H9 (cell line): ENCODE data around the gene C12orf57. TPM values are rescaled to one million over a fixed set of nuclear protein-coding genes. Genes with fewer than 3 reads are reported as not detected.
A peak's percentile ranks its signal among the peaks of the same experiment; 100 is the strongest.

Experiments used
- DNase-seq: peaks from one replicate; pipeline ENCODE4 v3.0.0-alpha.2; 2017
- H2AFZ ChIP-seq: one replicate; pipeline ENCODE4 v1.6.1; 2013; ENCODE audit warnings: mild to moderate bottlenecking, low read length, control low read depth, moderate library complexity
- H2AK5ac ChIP-seq: 2 replicates; pipeline ENCODE4 v1.6.1; 2013; ENCODE audit warnings: low read length, control low read depth, mixed read lengths; ENCODE audit not compliant: insufficient read length
- H2BK120ac ChIP-seq: one replicate; pipeline ENCODE4 v1.6.1; 2013; ENCODE audit warnings: low read depth, mild to moderate bottlenecking, low read length, control low read depth, inconsistent platforms; ENCODE audit not compliant: poor library complexity, severe bottlenecking
- H2BK12ac ChIP-seq: 2 replicates; pipeline ENCODE4 v1.6.1; 2013; ENCODE audit warnings: low read length, control low read depth, mixed read lengths, low read depth; ENCODE audit not compliant: insufficient read length
- H2BK15ac ChIP-seq: 2 replicates; pipeline ENCODE4 v1.6.1; 2013; ENCODE audit warnings: low read depth, low read length, control low read depth
- H2BK20ac ChIP-seq: one replicate; pipeline ENCODE4 v1.6.1; 2013; ENCODE audit warnings: low read depth, mild to moderate bottlenecking, low read length, control low read depth, inconsistent platforms; ENCODE audit not compliant: poor library complexity, severe bottlenecking
- H2BK5ac ChIP-seq: 2 replicates; pipeline ENCODE4 v1.6.1; 2013; ENCODE audit warnings: low read length, control low read depth, mixed read lengths; ENCODE audit not compliant: insufficient read length
- H3K14ac ChIP-seq: 2 replicates; pipeline ENCODE4 v1.6.1; 2013; ENCODE audit warnings: low read length, control low read depth; ENCODE audit not compliant: insufficient read depth
- H3K18ac ChIP-seq: 2 replicates; pipeline ENCODE4 v1.6.1; 2013; ENCODE audit warnings: low read depth, mild to moderate bottlenecking, mixed read lengths, low read length, control low read depth; ENCODE audit not compliant: insufficient read length
- H3K23ac ChIP-seq: 2 replicates; pipeline ENCODE4 v1.6.1; 2013; ENCODE audit warnings: low read length, control low read depth, mixed read lengths, low read depth; ENCODE audit not compliant: insufficient read length
- H3K23me2 ChIP-seq: 2 replicates; pipeline ENCODE4 v1.6.1; 2013; ENCODE audit warnings: low read depth, mild to moderate bottlenecking, mixed read lengths, low read length, control low read depth; ENCODE audit not compliant: insufficient read length, poor library complexity, severe bottlenecking
- H3K27ac ChIP-seq: 2 replicates; pipeline ENCODE4 v1.5.1; 2013; ENCODE audit warnings: low read length, control low read depth, mixed read lengths, low read depth; ENCODE audit not compliant: insufficient read length
- H3K27me3 ChIP-seq: 2 replicates; pipeline ENCODE4 v1.6.1; 2013; ENCODE audit warnings: low read length, control low read depth, inconsistent platforms; ENCODE audit not compliant: insufficient read depth
- H3K4ac ChIP-seq: 2 replicates; pipeline ENCODE4 v1.6.1; 2013; ENCODE audit warnings: low read depth, mild to moderate bottlenecking, control low read depth, inconsistent platforms, low read length, moderate library complexity
- H3K4me1 ChIP-seq: 2 replicates; pipeline ENCODE4 v1.6.1; 2013; ENCODE audit warnings: low read length, control low read depth, inconsistent platforms; ENCODE audit not compliant: insufficient read depth
- H3K4me2 ChIP-seq: 2 replicates; pipeline ENCODE4 v1.6.1; 2013; ENCODE audit warnings: low read length, control low read depth, mixed read lengths; ENCODE audit not compliant: insufficient read length, insufficient read depth
- H3K56ac ChIP-seq: 2 replicates; pipeline ENCODE4 v1.6.1; 2013; ENCODE audit warnings: low read depth, mild to moderate bottlenecking, mixed read lengths, low read length, control low read depth; ENCODE audit not compliant: insufficient read length
- H3K79me1 ChIP-seq: 2 replicates; pipeline ENCODE4 v1.6.1; 2013; ENCODE audit warnings: low read depth, mild to moderate bottlenecking, moderate library complexity, low read length, control low read depth, inconsistent platforms; ENCODE audit not compliant: insufficient read depth, poor library complexity, severe bottlenecking
- H3K79me2 ChIP-seq: 2 replicates; pipeline ENCODE4 v1.6.1; 2013; ENCODE audit warnings: low read length, control low read depth, inconsistent platforms; ENCODE audit not compliant: insufficient read depth
- H3K9ac ChIP-seq: 2 replicates; pipeline ENCODE4 v1.6.1; 2013; ENCODE audit warnings: low read length, control low read depth, mixed read lengths; ENCODE audit not compliant: insufficient read length; ENCODE audit errors: extremely low read depth
- H3K9me3 ChIP-seq: one replicate; pipeline ENCODE4 v1.6.1; 2013; ENCODE audit warnings: low read depth, low read length, inconsistent platforms; ENCODE audit not compliant: control insufficient read depth
- H3T11ph ChIP-seq: one replicate; pipeline ENCODE4 v1.6.1; 2013; ENCODE audit warnings: mild to moderate bottlenecking, low read length, control low read depth, inconsistent platforms
- H4K20me1 ChIP-seq: one replicate; pipeline ENCODE4 v1.6.1; 2013; ENCODE audit not compliant: control insufficient read depth, insufficient read length, insufficient read depth
- H4K5ac ChIP-seq: 2 replicates; pipeline ENCODE4 v1.6.1; 2013; ENCODE audit warnings: low read depth, mild to moderate bottlenecking, mixed read lengths, low read length, control low read depth; ENCODE audit not compliant: insufficient read length
- H4K8ac ChIP-seq: replicated peaks from 2 replicates; pipeline ENCODE4 v1.6.1; 2013; ENCODE audit warnings: low read length, control low read depth, mixed read lengths, low read depth; ENCODE audit not compliant: insufficient read length
- H4K91ac ChIP-seq: 2 replicates; pipeline ENCODE4 v1.6.1; 2013; ENCODE audit warnings: low read depth, mild to moderate bottlenecking, moderate library complexity, mixed read lengths, low read length, control low read depth; ENCODE audit not compliant: insufficient read length
- H3K27ac Mint-ChIP-seq, 3 experiments: 2 replicates in 2 of 3; 3 replicates in 1 of 3; pipeline ENCODE4 v1.8.0; 2020 to 2021; ENCODE audit warnings: mixed read lengths in 3 of 3, mild to moderate bottlenecking in 1 of 3, moderate library complexity in 1 of 3
- H3K27me3 Mint-ChIP-seq: 2 replicates; pipeline ENCODE4 v1.8.0; 2021; ENCODE audit warnings: low read depth, mild to moderate bottlenecking, moderate library complexity, mixed read lengths
- H3K36me3 Mint-ChIP-seq, 3 experiments: 2 replicates in 2 of 3; 3 replicates in 1 of 3; pipeline ENCODE4 v1.8.0; 2020 to 2021; ENCODE audit warnings: low read depth in 3 of 3, mixed read lengths in 3 of 3; ENCODE audit not compliant: insufficient read depth in 1 of 3
- H3K4me1 Mint-ChIP-seq, 2 experiments: 2 replicates each; pipeline ENCODE4 v1.8.0; 2020; ENCODE audit warnings: mixed read lengths in 2 of 2
- H3K4me3 Mint-ChIP-seq, 2 experiments: 2 replicates in 1 of 2; 3 replicates in 1 of 2; pipeline ENCODE4 v1.8.0; 2020 to 2021; ENCODE audit warnings: mild to moderate bottlenecking in 2 of 2, mixed read lengths in 2 of 2, moderate library complexity in 1 of 2
- H3K9me3 Mint-ChIP-seq, 2 experiments: 2 replicates in 1 of 2; 3 replicates in 1 of 2; pipeline ENCODE4 v1.8.0; 2020; ENCODE audit warnings: mild to moderate bottlenecking in 2 of 2, mixed read lengths in 2 of 2, moderate library complexity in 1 of 2
- CTCF ChIP-seq: fragments of 200-600 bp; sonication (generic); conservative IDR thresholded peaks from 3 replicates; pipeline ENCODE4 v1.8.0; 2021; ENCODE audit warnings: antibody characterized with exemption, mild to moderate bottlenecking
- WGBS: extraction: QIAGEN DNeasy Blood & Tissue Kit; methylation state at CpG from one replicate; pipeline ENCODE4 v1.1.7; 2013; ENCODE audit warnings: missing lambda C conversion rate, low lambda C conversion rate, mixed read lengths; ENCODE audit not compliant: insufficient read length; ENCODE audit errors: extremely low coverage; 5-methylcytosine and 5-hydroxymethylcytosine counted together
- total RNA-seq: library from RNA; stranded (reverse); gene quantifications from 2 replicates; pipeline ENCODE4 v1.2.1, GENCODE V29; 2021

C12orf57 gene
- total RNA-seq, 1 experiment from 2014 or later: 195 TPM

GRCh38 chr12:6965714-6966113 is 21.9 kb downstream of the C12orf57 start:
- no peak overlapping the region for H2AFZ ChIP-seq
- Mint-ChIP-seq H3K36me3 (peaks cover 39 to 59% (median 46%) of the 10 kb centered on the region in 3 experiments), H3K9me3 (no peaks in the 10 kb centered on the region; a peak in 2 of 5 replicates), H3K27ac (peak overlapping the region in 2 of 3 experiments; percentile 92; a peak in 3 of 7 replicates), H3K4me3 (peak overlapping the region; percentile 1 to 39; a peak in 3 of 5 replicates), H3K27me3 (no peaks in the 10 kb centered on the region), H3K4me1 (peaks cover 45 to 61% of the 10 kb centered on the region in 2 experiments)
- no peak overlapping the region for H3K23ac ChIP-seq
- no peaks in the 10 kb centered on the region for H3K9me3 ChIP-seq
- H3K79me2 ChIP-seq: peaks cover 9% of the 10 kb centered on the region; the same call in 1 of the 2 replicates
- H3K27ac ChIP-seq: no peak overlapping the region
- no peaks in the 10 kb centered on the region for H3K27me3 ChIP-seq
- no peak for TF ChIP-seq CTCF
- peaks cover 6% of the 10 kb centered on the region; the same call in 1 of the 2 replicates for H3K4me1 ChIP-seq
- no peak for DNase-seq
- H3K56ac ChIP-seq: no peak overlapping the region
- H2AK5ac ChIP-seq: no peak overlapping the region
- peaks cover 20% of the 10 kb centered on the region for H3K23me2 ChIP-seq
- no peak overlapping the region for H2BK20ac ChIP-seq
- peaks cover 7% of the 10 kb centered on the region for H3K79me1 ChIP-seq
- no peak overlapping the region for H4K8ac ChIP-seq
- H3K4me2 ChIP-seq: no peak overlapping the region
- no peak overlapping the region for H3K18ac ChIP-seq
- H2BK15ac ChIP-seq: no peak overlapping the region
- peaks cover 2% of the 10 kb centered on the region for H4K20me1 ChIP-seq
- no peak overlapping the region for H3K9ac ChIP-seq
- WGBS: no CpG with 5 or more reads among the region's 4 CpGs
- H2BK120ac ChIP-seq: no peak overlapping the region
- no peak overlapping the region for H2BK12ac ChIP-seq
- no peak overlapping the region for H3K4ac ChIP-seq
- H3K14ac ChIP-seq: no peak overlapping the region
- H4K5ac ChIP-seq: no peak overlapping the region
- H2BK5ac ChIP-seq: no peak overlapping the region
- H3T11ph ChIP-seq: no peak overlapping the region
- no peak overlapping the region for H4K91ac ChIP-seq
